ENCODE results near the gene ERP27. TPM values are rescaled to one million over a fixed set of nuclear protein-coding genes. Genes with fewer than 3 reads are reported as not detected.

ERP27 gene
- total RNA-seq, 1 donor from 2014 or later: 1.0 TPM

- Histone ChIP-seq H3K4me1 (ENCODE audit: insufficient read depth, low read length) (peaks cover 12% of the 10 kb centered on the region), H2AFZ (ENCODE audit: low read depth, low read length) (no peak overlapping the region), H3K27ac (ENCODE audit: low read depth, low read length) (no peak overlapping the region), H3K36me3 (ENCODE audit: insufficient read depth, low read length) (no peaks in the 10 kb centered on the region), H4K20me1 (ENCODE audit: insufficient read depth, low read length) (no peaks in the 10 kb centered on the region), H3K79me2 (ENCODE audit: insufficient read depth, low read length) (no peaks in the 10 kb centered on the region), H3K9ac (ENCODE audit: low read length) (no peak overlapping the region), H3K4me2 (ENCODE audit: low read length) (no peak overlapping the region), H3K27me3 (ENCODE audit: insufficient read depth, low read length) (no peaks in the 10 kb centered on the region), H3K9me3 (ENCODE audit: insufficient read depth, low read depth, low read length) (no peaks in the 10 kb centered on the region), H3K4me3 (ENCODE audit: insufficient read depth, low read depth, low read length) (no peak overlapping the region)
- Mint-ChIP-seq H3K27me3 (ENCODE audit: low read depth, unreplicated experiment) (no peaks in the 10 kb centered on the region), H3K4me3 (ENCODE audit: unreplicated experiment) (no peak overlapping the region), H3K36me3 (ENCODE audit: low read depth, unreplicated experiment) (no peaks in the 10 kb centered on the region), H3K4me1 (ENCODE audit: low read depth, unreplicated experiment) (peaks cover 9% of the 10 kb centered on the region), H3K27ac (ENCODE audit: unreplicated experiment) (no peak overlapping the region), H3K9me3 (ENCODE audit: unreplicated experiment) (no peaks in the 10 kb centered on the region)
- DNase-seq (ENCODE audit: low read depth) (no peak), FAIRE-seq (no peak)
- no peak for TF ChIP-seq EZH2 (IDR thresholded peaks at IDR 0.05; ENCODE audit: insufficient read depth, low read length)
- TF ChIP-seq, protein P1, sequence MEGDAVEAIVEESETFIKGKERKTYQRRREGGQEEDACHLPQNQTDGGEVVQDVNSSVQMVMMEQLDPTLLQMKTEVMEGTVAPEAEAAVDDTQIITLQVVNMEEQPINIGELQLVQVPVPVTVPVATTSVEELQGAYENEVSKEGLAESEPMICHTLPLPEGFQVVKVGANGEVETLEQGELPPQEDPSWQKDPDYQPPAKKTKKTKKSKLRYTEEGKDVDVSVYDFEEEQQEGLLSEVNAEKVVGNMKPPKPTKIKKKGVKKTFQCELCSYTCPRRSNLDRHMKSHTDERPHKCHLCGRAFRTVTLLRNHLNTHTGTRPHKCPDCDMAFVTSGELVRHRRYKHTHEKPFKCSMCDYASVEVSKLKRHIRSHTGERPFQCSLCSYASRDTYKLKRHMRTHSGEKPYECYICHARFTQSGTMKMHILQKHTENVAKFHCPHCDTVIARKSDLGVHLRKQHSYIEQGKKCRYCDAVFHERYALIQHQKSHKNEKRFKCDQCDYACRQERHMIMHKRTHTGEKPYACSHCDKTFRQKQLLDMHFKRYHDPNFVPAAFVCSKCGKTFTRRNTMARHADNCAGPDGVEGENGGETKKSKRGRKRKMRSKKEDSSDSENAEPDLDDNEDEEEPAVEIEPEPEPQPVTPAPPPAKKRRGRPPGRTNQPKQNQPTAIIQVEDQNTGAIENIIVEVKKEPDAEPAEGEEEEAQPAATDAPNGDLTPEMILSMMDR (IDR thresholded peaks at IDR 0.05; ENCODE audit: insufficient read depth, low read depth, low read length): no peak
Measured at GRCh38 chr12:14913381-14913781, 25.0 kb downstream of the ERP27 start.

GRCh38 chr12:14911131-14911530 is 27.2 kb downstream of the ERP27 start:
- TF ChIP-seq, protein P1 (IDR thresholded peaks at IDR 0.05; ENCODE audit: insufficient read depth, low read depth, low read length): no peak
- no peak for TF ChIP-seq EZH2 (IDR thresholded peaks at IDR 0.05; ENCODE audit: insufficient read depth, low read length)
- Histone ChIP-seq H3K36me3 (ENCODE audit: insufficient read depth, low read length) (no peaks in the 10 kb centered on the region), H3K4me3 (ENCODE audit: insufficient read depth, low read depth, low read length) (no peak overlapping the region), H3K27me3 (ENCODE audit: insufficient read depth, low read length) (no peaks in the 10 kb centered on the region), H3K9ac (ENCODE audit: low read length) (no peak overlapping the region), H3K79me2 (ENCODE audit: insufficient read depth, low read length) (no peaks in the 10 kb centered on the region), H3K4me2 (ENCODE audit: low read length) (peak overlapping the region; percentile 74), H3K4me1 (ENCODE audit: insufficient read depth, low read length) (peaks cover 12% of the 10 kb centered on the region), H3K27ac (ENCODE audit: low read depth, low read length) (peak overlapping the region; percentile 66), H3K9me3 (ENCODE audit: insufficient read depth, low read depth, low read length) (no peaks in the 10 kb centered on the region), H2AFZ (ENCODE audit: low read depth, low read length) (no peak overlapping the region), H4K20me1 (ENCODE audit: insufficient read depth, low read length) (no peaks in the 10 kb centered on the region)
- FAIRE-seq: no peak
- H3K9me3 Mint-ChIP-seq (ENCODE audit: unreplicated experiment): peaks cover under 1% of the 10 kb centered on the region
- no peak for DNase-seq (ENCODE audit: low read depth)
- H3K4me3 Mint-ChIP-seq (ENCODE audit: unreplicated experiment): no peak overlapping the region
- peaks cover 9% of the 10 kb centered on the region for H3K4me1 Mint-ChIP-seq (ENCODE audit: low read depth, unreplicated experiment)
- no peak overlapping the region for H3K27ac Mint-ChIP-seq (ENCODE audit: unreplicated experiment)
- no peaks in the 10 kb centered on the region for H3K36me3 Mint-ChIP-seq (ENCODE audit: low read depth, unreplicated experiment)
- H3K27me3 Mint-ChIP-seq (ENCODE audit: low read depth, unreplicated experiment): no peaks in the 10 kb centered on the region

- H3K27me3 Mint-ChIP-seq (ENCODE audit: low read depth, unreplicated experiment): no peaks in the 10 kb centered on the region
- Histone ChIP-seq H3K4me1 (ENCODE audit: insufficient read depth, low read length) (peaks cover 12% of the 10 kb centered on the region), H3K36me3 (ENCODE audit: insufficient read depth, low read length) (no peaks in the 10 kb centered on the region), H3K9ac (ENCODE audit: low read length) (no peak overlapping the region), H3K27ac (ENCODE audit: low read depth, low read length) (peak overlapping the region; percentile 66), H3K4me2 (ENCODE audit: low read length) (peak overlapping the region; percentile 74), H2AFZ (ENCODE audit: low read depth, low read length) (peak overlapping the region; percentile 43), H3K79me2 (ENCODE audit: insufficient read depth, low read length) (no peaks in the 10 kb centered on the region), H3K9me3 (ENCODE audit: insufficient read depth, low read depth, low read length) (no peaks in the 10 kb centered on the region), H4K20me1 (ENCODE audit: insufficient read depth, low read length) (no peaks in the 10 kb centered on the region), H3K4me3 (ENCODE audit: insufficient read depth, low read depth, low read length) (no peak overlapping the region), H3K27me3 (ENCODE audit: insufficient read depth, low read length) (no peaks in the 10 kb centered on the region)
- peaks cover 2% of the 10 kb centered on the region for H3K9me3 Mint-ChIP-seq (ENCODE audit: unreplicated experiment)
- H3K4me3 Mint-ChIP-seq (ENCODE audit: unreplicated experiment): no peak overlapping the region
- peak overlapping the region; percentile 21 for H3K27ac Mint-ChIP-seq (ENCODE audit: unreplicated experiment)
- FAIRE-seq (no peak), DNase-seq (ENCODE audit: low read depth) (peak; percentile 72)
- H3K4me1 Mint-ChIP-seq (ENCODE audit: low read depth, unreplicated experiment): peaks cover 9% of the 10 kb centered on the region
- no peaks in the 10 kb centered on the region for H3K36me3 Mint-ChIP-seq (ENCODE audit: low read depth, unreplicated experiment)
- no peak for TF ChIP-seq EZH2 (IDR thresholded peaks at IDR 0.05; ENCODE audit: insufficient read depth, low read length)
- TF ChIP-seq, protein P1 (IDR thresholded peaks at IDR 0.05; ENCODE audit: insufficient read depth, low read depth, low read length): no peak
Measured at GRCh38 chr12:14910090-14910915, 28.0 kb downstream of the ERP27 start.

All from astrocyte (in vitro differentiated cells and primary cell).